Measurements from ENCODE around the gene SLFN12L.

The SLFN12L gene

GRCh38 chr17:35428229-35428628 lies 109.2 kb downstream of the SLFN12L start:
- DNase-seq = no peak

GRCh38 chr17:35423761-35424160 lies 113.7 kb downstream of the SLFN12L start:
- DNase-seq = no peak

All from CD4-positive, alpha-beta T cell treated with Interleukin-17A for 4 hours (primary cell).